Measurements from ENCODE around the gene CCDC33.

The CCDC33 gene

GRCh38 chr15:74235962-74236361 is at the start of gene CCDC33:
Gene CCDC33, plus strand, starts transcription at chr15:74236326. Its CDS starts 394 bp downstream, at chr15:74236720.
- DNase-seq, result no peak

DNA sequence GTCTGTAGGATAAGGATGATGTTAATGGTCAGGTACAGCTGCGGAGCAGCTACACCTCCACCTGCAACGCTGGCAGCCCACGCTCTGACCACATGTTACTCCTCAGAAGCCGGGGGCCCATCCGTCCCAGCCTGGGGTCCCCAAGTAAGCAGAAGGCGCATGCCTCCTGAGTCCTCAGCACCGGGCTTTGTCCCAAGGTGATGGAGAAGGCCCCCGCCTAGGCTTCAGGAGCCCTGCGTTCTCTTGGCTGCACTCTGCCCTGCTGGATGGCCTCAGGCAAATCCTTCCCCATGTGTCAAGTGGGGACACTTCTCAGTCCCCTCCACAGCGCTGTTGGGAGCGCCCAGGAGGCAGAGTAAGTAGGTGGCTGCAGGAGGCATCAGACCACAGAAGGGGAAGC is 47.9 kb upstream of the CCDC33 start:
- DNase-seq, result no peak

DNA sequence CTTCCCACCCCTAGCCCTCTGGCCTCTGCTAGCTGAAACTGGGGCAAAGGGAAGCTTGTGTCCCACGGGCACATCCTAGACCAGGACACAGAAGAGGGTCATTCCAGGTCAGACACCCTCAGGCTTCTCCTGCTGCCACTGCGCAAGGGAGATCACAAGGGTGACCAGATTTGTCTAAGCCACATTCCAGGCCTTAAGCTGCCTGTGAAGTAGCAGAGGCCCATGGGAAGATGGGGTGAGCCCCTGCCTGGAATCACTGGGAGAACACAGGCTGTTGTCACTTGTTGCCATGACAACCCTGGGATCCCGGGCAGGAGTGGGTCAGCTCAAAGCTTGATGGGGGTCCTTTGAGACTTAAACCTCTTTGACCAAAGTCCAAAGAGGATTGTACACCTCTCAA is 44.3 kb upstream of the CCDC33 start:
- DNase-seq, result no peak

GRCh38 chr15:74192751-74193150 is 43.4 kb upstream of the CCDC33 start:
- DNase-seq, result no peak

DNA sequence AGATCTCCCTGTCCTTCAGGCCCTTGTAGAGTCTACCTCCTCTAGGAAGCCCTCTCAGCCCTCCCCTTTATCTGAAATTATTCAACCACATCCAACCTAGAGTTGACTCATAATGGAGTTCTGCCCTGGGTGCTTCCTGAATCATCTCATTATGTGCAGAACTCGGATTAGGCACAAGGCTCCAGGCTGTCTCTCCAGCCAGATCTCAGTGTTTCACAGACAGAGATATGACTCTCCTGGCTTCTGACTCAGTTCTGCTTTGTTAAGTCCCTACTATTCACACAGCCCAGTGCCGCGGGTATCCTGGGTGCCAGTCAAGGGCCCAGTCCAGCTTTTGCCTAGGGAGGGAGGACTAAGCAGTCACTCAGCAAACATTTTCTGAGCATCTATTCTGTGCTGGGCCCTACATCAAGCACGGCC is 42.8 kb upstream of the CCDC33 start:
- DNase-seq, result no peak

DNA sequence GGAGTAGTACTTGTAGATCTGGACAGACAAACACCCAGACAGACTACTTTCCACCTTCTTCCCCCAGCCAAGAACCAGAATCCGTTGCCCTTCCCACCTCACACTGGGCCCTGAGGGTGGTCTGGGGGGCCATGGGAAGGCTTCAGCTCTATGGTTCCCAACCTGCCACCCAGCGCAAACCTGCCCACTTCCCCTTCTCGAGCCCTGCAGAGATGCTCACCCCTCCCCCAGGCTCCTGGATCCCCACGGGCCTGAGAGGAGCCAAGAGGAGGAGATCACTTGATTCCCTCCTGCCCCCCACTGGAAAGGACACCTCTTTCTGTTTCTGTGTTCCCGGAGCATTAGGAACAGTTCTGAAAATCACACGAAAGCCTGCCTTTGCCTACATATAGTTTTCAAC is 42.2 kb upstream of the CCDC33 start:
- no peak for DNase-seq

- DNase-seq, result no peak
Measured at GRCh38 chr15:74194572-74195559, 41.3 kb upstream of the CCDC33 start.

GRCh38 chr15:74196175-74196574 is 40.0 kb upstream of the CCDC33 start:
- no peak for DNase-seq

DNA sequence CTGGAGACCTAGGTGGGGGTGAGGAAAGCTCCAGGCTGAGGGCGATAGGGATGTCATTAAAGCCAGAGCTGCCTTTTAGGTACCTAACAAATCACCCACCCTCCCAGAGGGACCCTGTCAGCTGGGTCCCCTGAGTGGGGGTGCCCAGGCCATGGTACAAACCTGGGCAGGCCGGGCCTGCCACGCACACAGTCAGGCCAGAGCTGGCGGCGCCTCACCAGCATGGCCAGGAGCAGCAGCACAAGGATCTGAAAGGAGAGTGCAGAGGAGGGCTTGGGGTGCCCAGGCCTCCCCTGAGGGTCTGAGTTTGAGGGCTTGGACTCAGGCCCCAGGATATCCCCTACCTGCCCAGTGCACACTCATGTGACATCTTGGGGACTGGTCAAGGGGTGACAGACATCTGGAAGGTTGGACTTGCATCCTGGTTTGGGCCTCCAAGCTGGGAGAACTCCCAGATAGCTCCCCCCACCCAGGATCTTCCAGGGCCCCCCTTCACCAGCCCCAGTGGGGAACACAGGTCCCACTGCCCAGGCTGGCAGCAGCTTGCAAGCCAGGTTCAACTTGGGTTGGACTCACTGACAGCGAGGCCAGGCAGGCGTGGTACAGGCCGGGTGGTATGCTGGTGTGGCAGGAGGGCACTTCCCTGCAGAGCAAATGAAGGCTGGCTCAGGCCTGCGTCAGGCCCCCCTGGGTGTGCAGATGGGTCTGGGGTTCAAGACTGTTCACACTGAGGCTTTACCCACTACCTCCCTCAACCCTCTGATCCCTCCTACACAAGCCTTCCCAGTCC is 38.8 kb upstream of the CCDC33 start:
- no peak for DNase-seq

DNA sequence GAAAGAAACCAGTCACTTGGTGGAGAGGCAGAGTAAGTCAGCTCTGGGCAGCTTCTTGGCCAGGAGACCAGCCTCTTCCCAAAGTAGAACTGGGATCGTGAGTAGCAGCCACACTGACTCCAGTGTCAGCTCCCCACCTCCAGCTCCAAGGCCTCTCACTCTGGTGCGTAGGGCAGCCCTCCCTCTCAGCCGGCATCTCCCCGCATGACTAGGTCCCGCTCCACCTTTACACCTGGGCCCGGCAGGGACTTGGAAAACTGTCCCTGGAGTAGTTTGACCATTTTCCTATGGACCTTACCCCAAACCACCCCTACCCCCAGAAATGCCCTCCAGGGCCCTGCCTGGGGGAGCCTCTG is 36.9 kb upstream of the CCDC33 start:
- DNase-seq, result no peak

- no peak for DNase-seq
Measured at GRCh38 chr15:74200412-74200815, 35.7 kb upstream of the CCDC33 start.

- DNase-seq, result no peak
Measured at GRCh38 chr15:74200871-74201419, 35.2 kb upstream of the CCDC33 start.

DNA sequence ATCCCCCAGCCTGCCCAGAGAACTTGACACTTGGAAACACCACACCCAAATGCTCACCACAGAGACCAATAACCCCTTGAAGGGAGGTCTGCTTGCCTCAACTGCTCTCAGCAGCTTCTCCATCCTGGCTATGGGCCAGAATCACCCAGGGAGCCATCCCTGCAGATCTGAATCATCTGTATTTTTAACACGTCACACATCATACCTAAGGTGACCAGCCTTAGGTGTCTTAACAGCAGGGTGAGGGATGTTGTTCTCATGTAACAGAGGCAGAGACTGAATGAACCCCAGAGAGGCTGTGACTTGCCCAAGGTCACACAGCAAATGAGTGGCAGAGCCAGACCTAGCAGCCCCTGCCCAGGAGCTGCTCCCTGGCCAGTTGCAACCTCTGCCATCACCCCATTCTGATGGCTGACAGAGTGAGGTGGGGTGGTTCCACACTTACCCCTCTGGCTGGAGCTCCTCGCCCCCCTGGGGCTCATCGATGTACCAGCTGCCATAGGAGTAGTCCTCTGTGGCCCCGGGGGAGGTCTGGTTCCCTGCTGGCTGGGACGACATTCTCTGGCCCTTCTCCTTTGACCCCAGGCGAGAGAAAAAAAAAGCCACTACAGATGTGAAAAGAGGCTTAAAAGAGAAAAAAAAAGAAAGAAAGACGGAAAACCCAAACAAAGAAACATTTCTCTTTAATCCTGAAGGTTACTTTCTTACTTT is 34.3 kb upstream of the CCDC33 start:
- DNase-seq, result no peak

- peak in 1 of 2 donors; percentile 9 for DNase-seq
Measured at GRCh38 chr15:74202452-74203401, 33.4 kb upstream of the CCDC33 start, which contains the start of gene STRA6. Gene STRA6, minus strand, starts transcription at chr15:74202787. Its CDS starts 520 bp downstream, at chr15:74202267.

- no peak for DNase-seq
Measured at GRCh38 chr15:74203914-74204431, 32.2 kb upstream of the CCDC33 start.

DNA sequence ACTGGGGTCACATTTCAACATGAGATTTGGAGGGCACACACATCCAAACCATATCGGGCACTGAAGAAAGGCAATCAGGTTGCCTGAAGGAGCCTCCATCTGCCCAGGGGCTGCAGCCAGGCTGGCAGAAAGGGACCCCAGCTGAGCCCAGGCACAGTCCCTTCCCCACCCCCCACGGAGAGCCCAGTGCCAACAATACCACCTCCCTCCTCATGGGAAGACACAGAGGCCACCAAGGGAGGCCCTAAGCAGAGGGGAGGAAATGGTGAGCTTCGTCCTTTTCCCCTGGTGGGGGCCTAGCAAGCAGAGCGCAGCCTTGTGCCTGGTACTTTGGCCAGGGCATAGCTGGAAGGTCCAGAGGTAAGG is 30.6 kb upstream of the CCDC33 start:
- no peak for DNase-seq

GRCh38 chr15:74206801-74207281 is 29.3 kb upstream of the CCDC33 start:
- DNase-seq, result no peak

GRCh38 chr15:74207652-74208440 is 28.3 kb upstream of the CCDC33 start:
- no peak for DNase-seq

GRCh38 chr15:74208496-74208895 is 27.6 kb upstream of the CCDC33 start:
- no peak for DNase-seq

- DNase-seq, result no peak
Measured at GRCh38 chr15:74208901-74209559, 27.1 kb upstream of the CCDC33 start.

Data from stimulated activated CD4-positive, alpha-beta T cell treated with anti-CD3 and anti-CD28 coated beads, Interleukin-2, amount 100 ng/mL, for 24 hours (primary cell).